K562 (cell line): ENCODE results near the gene RASSF1. TPM values are rescaled to one million over a fixed set of nuclear protein-coding genes. Genes with fewer than 3 reads are reported as not detected.

Source experiments
- ATAC-seq: fragments of 200-7000 bp; cut with Tn5 transposase; 3 replicates; pipeline ENCODE4 v1.9.1; 2020; ENCODE audit warnings: moderate library complexity
- BruUV-seq: library from RNA; stranded (reverse); fragments of 400-500 nt; replicated peaks from 2 replicates; lab custom pipeline; 2021; lab: Mats Ljungman, UMichigan
- CTCF ChIA-PET: fragments of 300-600 bp; formaldehyde crosslinking; extraction: SDS; loops from one replicate; lab custom pipeline; 2021; ENCODE audit warnings: low intra/inter-chr PET ratio; lab: Yijun Ruan, JAX
- POLR2A ChIA-PET: fragments of 300-600, 350-650 bp; sonication (Branson Sonifier 250); formaldehyde crosslinking; extraction: SDS; loops from one replicate; lab custom pipeline; 2021; ENCODE audit warnings: antibody characterized with exemption, inconsistent platforms; lab: Yijun Ruan, JAX
- DNase-seq, 4 experiments: peaks; one replicate each; pipeline versions ENCODE4 v3.0.0 to v3.0.0-alpha.2; 2011 to 2018; ENCODE audit warnings: low spot score in 3 of 4, mixed read lengths in 3 of 4; ENCODE audit errors: extremely low read depth in 1 of 4
- FAIRE-seq: peaks from 2 replicates; lab custom pipeline; 2011; peaks lifted over from hg19 to GRCh38; lab: Jason Lieb, UNC
- H2AFZ ChIP-seq: 2 replicates; pipeline ENCODE4 v1.6.0; 2011; ENCODE audit warnings: low read depth, low read length, control low read depth, inconsistent platforms
- H3K27ac ChIP-seq: fragments of 200-600 bp; 3 replicates; pipeline ENCODE4 v1.8.0; 2011; ENCODE audit warnings: low read depth, mild to moderate bottlenecking, control low read depth, inconsistent platforms, low read length, moderate library complexity, mixed read lengths; ENCODE audit errors: extremely low read depth
- H3K27me3 ChIP-seq, 2 experiments: fragments of 300-600 bp in 1 of 2; 2 replicates in 1 of 2; 3 replicates in 1 of 2; pipeline versions ENCODE4 v1.6.0 to v1.8.0; 2011; ENCODE audit warnings: inconsistent platforms in 2 of 2, low read length in 2 of 2, mild to moderate bottlenecking in 1 of 2, mixed read lengths in 1 of 2, moderate library complexity in 1 of 2; ENCODE audit not compliant: control insufficient read depth in 2 of 2, insufficient read depth in 2 of 2
- H3K36me3 ChIP-seq: fragments of 300-600 bp; 3 replicates; pipeline ENCODE4 v1.8.0; 2011; ENCODE audit warnings: mild to moderate bottlenecking, low read length, inconsistent platforms; ENCODE audit not compliant: control insufficient read depth, insufficient read depth
- H3K4me1 ChIP-seq, 2 experiments: fragments of 200-600 bp in 1 of 2; replicated peaks in 1 of 2; 2 replicates in 1 of 2; 3 replicates in 1 of 2; pipeline versions ENCODE4 v1.5.1 to v1.8.0; 2011; ENCODE audit warnings: inconsistent platforms in 2 of 2, low read length in 2 of 2, mild to moderate bottlenecking in 1 of 2, mixed read lengths in 1 of 2, moderate library complexity in 1 of 2; ENCODE audit not compliant: control insufficient read depth in 2 of 2, insufficient read depth in 2 of 2
- H3K4me2 ChIP-seq: 2 replicates; pipeline ENCODE4 v1.6.1; 2011; ENCODE audit warnings: low read length, control low read depth, inconsistent platforms, mixed read lengths; ENCODE audit not compliant: insufficient read depth
- H3K4me3 ChIP-seq: fragments of 200-600 bp; sonication (generic), shearing (Covaris generic); 2 replicates; pipeline ENCODE4 v1.5.1; 2016; ENCODE audit warnings: control low read depth, inconsistent platforms
- H3K79me2 ChIP-seq: fragments of 200-600 bp; 3 replicates; pipeline ENCODE4 v1.8.0; 2011; ENCODE audit warnings: low read length, inconsistent platforms; ENCODE audit not compliant: control insufficient read depth, insufficient read depth
- H3K9ac ChIP-seq, 2 experiments: 2 replicates each; pipeline versions ENCODE4 v1.6.0 to v1.6.1; 2011; ENCODE audit warnings: low read depth in 2 of 2, low read length in 2 of 2, control low read depth in 1 of 2, inconsistent platforms in 1 of 2, mild to moderate bottlenecking in 1 of 2, mixed read lengths in 1 of 2; ENCODE audit not compliant: insufficient read depth in 1 of 2
- H3K9me1 ChIP-seq: one replicate; pipeline ENCODE4 v1.6.0; 2011; ENCODE audit warnings: inconsistent platforms, mild to moderate bottlenecking, low read length, moderate library complexity; ENCODE audit not compliant: control insufficient read depth, insufficient read depth
- H3K9me3 ChIP-seq: replicated peaks from 2 replicates; pipeline ENCODE4 v1.5.1; 2011; ENCODE audit warnings: low read depth, low read length, inconsistent platforms; ENCODE audit not compliant: control insufficient read depth, insufficient read depth
- H4K20me1 ChIP-seq: replicated peaks from 2 replicates; pipeline ENCODE4 v1.6.1; 2011; ENCODE audit warnings: low read length, inconsistent platforms, mixed read lengths; ENCODE audit not compliant: control insufficient read depth, insufficient read depth
- CREM ChIP-seq: IDR thresholded peaks from 2 replicates; pipeline ENCODE4 v1.6.1; 2014; ENCODE audit warnings: antibody characterized with exemption, low read depth
- EP400 ChIP-seq: fragments of 450-650 bp; IDR thresholded peaks from 2 replicates; pipeline ENCODE4 v1.6.1; 2017; ENCODE audit warnings: antibody characterized with exemption, mild to moderate bottlenecking, moderate library complexity
- FIP1L1 ChIP-seq: fragments of 200-400 bp; formaldehyde crosslinking; IDR thresholded peaks from 2 replicates; pipeline ENCODE4 v1.6.1; 2018; ENCODE audit warnings: mild to moderate bottlenecking, low read depth, low read length; ENCODE audit not compliant: poor library complexity, severe bottlenecking
- MTA3 ChIP-seq: fragments of 450-650 bp; formaldehyde crosslinking; IDR thresholded peaks from 2 replicates; pipeline ENCODE4 v1.6.1; 2017; ENCODE audit warnings: mild to moderate bottlenecking, borderline replicate concordance
- MXI1 ChIP-seq: IDR thresholded peaks from 2 replicates; pipeline ENCODE4 v1.6.1; 2011; ENCODE audit warnings: low read depth, mild to moderate bottlenecking, improper control_type of control experiment, low read length
- MYC ChIP-seq, 2 experiments: fragments of 250-450 bp in 1 of 2; sonication (Bioruptor Pico) in 1 of 2; IDR thresholded peaks; 2 replicates each; pipeline versions ENCODE4 v1.5.1 to v1.6.1; 2012 to 2021; ENCODE audit warnings: low read depth in 2 of 2, borderline replicate concordance in 1 of 2, improper control_type of control experiment in 1 of 2, low read length in 1 of 2, mild to moderate bottlenecking in 1 of 2, moderate library complexity in 1 of 2
- NR2C2 ChIP-seq, 2 experiments: fragments of 200-800 bp in 1 of 2; sonication (Bioruptor generic) in 1 of 2; sonication (generic) in 1 of 2; formaldehyde crosslinking in 1 of 2; IDR thresholded peaks; 2 replicates each; pipeline versions ENCODE4 v1.6.1 to v1.8.0; 2016 to 2022; ENCODE audit warnings: mild to moderate bottlenecking in 1 of 2, missing compliant biosample characterization in 1 of 2, missing genetic modification characterization in 1 of 2, missing genetic modification reagents in 1 of 2
- NRF1 ChIP-seq, 2 experiments: fragments of 450-650 bp; IDR thresholded peaks in 1 of 2; conservative IDR thresholded peaks in 1 of 2; 2 replicates each; pipeline ENCODE4 v1.6.1; 2014; ENCODE audit warnings: mild to moderate bottlenecking in 2 of 2
- POLR3A ChIP-seq: IDR thresholded peaks from 2 replicates; pipeline ENCODE4 v1.6.1; 2011; ENCODE audit warnings: borderline replicate concordance, mild to moderate bottlenecking, moderate library complexity; ENCODE audit not compliant: insufficient read length, insufficient read depth; ENCODE audit errors: extremely low read depth
- PRMT5 ChIP-seq: sonication (generic); formaldehyde crosslinking; IDR thresholded peaks from 2 replicates; pipeline ENCODE4 v1.5.0; 2020; ENCODE audit warnings: missing genetic modification reagents
- SIN3A ChIP-seq, 2 experiments: fragments of 150-350 bp in 1 of 2; IDR thresholded peaks; 2 replicates each; pipeline ENCODE4 v1.6.1; 2011 to 2016; ENCODE audit warnings: borderline replicate concordance in 2 of 2, low read depth in 2 of 2, low read length in 2 of 2, mild to moderate bottlenecking in 2 of 2, moderate library complexity in 2 of 2; ENCODE audit not compliant: control insufficient read depth in 1 of 2
- THRAP3 ChIP-seq: fragments of 450-650 bp; IDR thresholded peaks from 2 replicates; pipeline ENCODE4 v1.6.1; 2016; ENCODE audit warnings: mild to moderate bottlenecking, inconsistent platforms, borderline replicate concordance
- WGBS: fragments of 100-300 bp; shearing (Covaris generic); methylation state at CpG from one replicate; pipeline ENCODE4 v1.1.6; 2016; ENCODE audit warnings: low coverage, mixed read lengths; ENCODE audit not compliant: insufficient coverage; ENCODE audit errors: missing lambda C conversion rate; 5-methylcytosine and 5-hydroxymethylcytosine counted together
- in situ Hi-C: fragments of 300-500 bp; cut with MboI; formaldehyde crosslinking; loops from 4 replicates; pipeline ENCODE4 v1.15.0; 2018; ENCODE audit warnings: inconsistent platforms, mixed read lengths
- intact Hi-C: fragments of 100-400 bp; cut with micrococcal nuclease; formaldehyde crosslinking; loops from 2 replicates; pipeline ENCODE4 v1.14.2; 2022
- polyA plus RNA-seq, 8 experiments: library from polyadenylated mRNA; depleted of rRNA in 4 of 8; stranded (reverse) in 5 of 8; unstranded in 3 of 8; fragments of >200 nt; fragmentation: Nextera tagmentation in 2 of 8; fragmentation: Illumina TruSeq in 1 of 8; extraction: Ambion mirVana in 2 of 8; extraction: Trizol in 1 of 8; gene quantifications; 2 replicates each; pipeline versions ENCODE4 v1.2.1 to v1.2.3, GENCODE V29; 2011 to 2014; ENCODE audit warnings: inconsistent platforms in 1 of 8, missing spikeins in 1 of 8
- total RNA-seq, 7 experiments: library from RNA; depleted of rRNA in 6 of 7; stranded (reverse); fragments of >200 nt in 6 of 7; fragmentation: Illumina TruSeq in 2 of 7; extraction: Trizol in 2 of 7; gene quantifications; 2 replicates each; pipeline versions ENCODE4 v1.2.1 to v1.2.3, GENCODE V29; 2011 to 2021; ENCODE audit warnings: low replicate concordance in 1 of 7
- TF ChIP-seq, protein P1 (sequence below), 2 experiments: IDR thresholded peaks; 2 replicates each; pipeline ENCODE4 v1.6.1; 2012; ENCODE audit warnings: improper control_type of control experiment in 2 of 2, low read depth in 2 of 2, low read length in 2 of 2, borderline replicate concordance in 1 of 2
- TF ChIP-seq, protein P2 (sequence below): sonication (generic); formaldehyde crosslinking; IDR thresholded peaks from 2 replicates; pipeline ENCODE4 v1.9.0; 2022; ENCODE audit warnings: mild to moderate bottlenecking, missing genetic modification reagents
- TF ChIP-seq, protein P3 (sequence below): conservative IDR thresholded peaks from 2 replicates; pipeline ENCODE4 v1.6.1; 2011; ENCODE audit warnings: low read depth, mild to moderate bottlenecking, low read length; ENCODE audit not compliant: control insufficient read depth

Gene RASSF1
- total and polyA plus RNA-seq, 9 of the 15 experiments (the other 6 are each of a cell fraction or from before 2014, with no cell fraction given), result 3.6 to 57.1 (median 24.6) TPM

DNA sequence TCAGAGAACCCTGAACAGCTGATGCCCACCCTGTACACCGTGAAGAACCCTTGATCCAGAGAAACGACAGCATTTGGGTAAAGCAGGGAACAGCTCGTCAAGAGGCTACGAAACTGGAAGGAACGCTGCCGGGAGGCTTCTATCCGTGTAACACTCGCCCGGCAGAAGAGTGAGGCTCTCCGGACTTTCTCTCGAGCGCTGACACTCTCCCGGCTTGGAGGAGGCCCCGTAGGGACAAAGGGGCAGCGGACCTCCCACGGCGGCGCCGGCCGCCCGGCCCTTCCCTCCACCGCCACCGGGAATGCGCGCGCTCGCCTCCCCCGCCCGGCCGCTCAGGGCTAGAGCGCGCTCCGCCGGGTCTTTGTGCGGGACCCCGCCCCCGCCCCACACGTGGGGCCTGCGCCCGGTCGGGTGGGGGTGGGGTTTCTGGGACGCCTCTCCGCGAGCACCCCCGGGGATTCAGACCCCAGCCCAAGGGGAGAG, 19.7 kb downstream of the RASSF1 start:
- peak overlapping the region; percentile 90 for H3K4me2 ChIP-seq
- H3K79me2 ChIP-seq, result peaks cover 22% of the 10 kb centered on the region
- intact Hi-C loops (no loop called here), in situ Hi-C loops (no loop called here)
- peaks cover 36 to 80% of the 10 kb centered on the region in 2 experiments for H3K4me1 ChIP-seq
- ATAC-seq, result peak; percentile 80
- H3K9me1 ChIP-seq, result no peaks in the 10 kb centered on the region
- H3K9me3 ChIP-seq, result no peaks in the 10 kb centered on the region
- peak; percentile 78 to 83 (median 80) for DNase-seq
- FAIRE-seq, result peak; percentile 11
- WGBS, result 0% methylated on average over 12 of the region's 45 CpGs
- H4K20me1 ChIP-seq, result no peaks in the 10 kb centered on the region
- CTCF ChIA-PET, result no interaction called here
- no peaks in the 10 kb centered on the region for H3K27me3 ChIP-seq
- peak overlapping the region; percentile 99 for H2AFZ ChIP-seq
- peak overlapping the region; percentile 81 for H3K4me3 ChIP-seq
- peaks cover 37% of the 10 kb centered on the region; the same call in 2 of the 3 replicates for H3K36me3 ChIP-seq
- H3K27ac ChIP-seq, result peak overlapping the region; percentile 100
- no TSS peak for BruUV-seq
- POLR2A ChIA-PET, result interaction anchor here (0.9 to 1.2 kb wide), 3 partner anchors 9 to 59 kb away, joined by 4 to 5 read pairs (median 4); partner anchors contain the start of gene HYAL1
- H3K9ac ChIP-seq, result peak overlapping the region; percentile 98
- TF ChIP-seq MXI1, result peak; percentile 81; the same call in 1 of the 2 replicates
- peak; percentile 70 to 73; a peak in 3 of 4 replicates for TF ChIP-seq NRF1 (conservative IDR thresholded peaks at IDR 0.05 in 1 of 2, IDR thresholded peaks at IDR 0.05 in 1 of 2)
- peak; percentile 37 for TF ChIP-seq FIP1L1
- TF ChIP-seq THRAP3, result no peak
- TF ChIP-seq PRMT5 (CRISPR knock-in tag), result no peak
- TF ChIP-seq CREM, result no peak
- 0 out of 2 replicates have a peak, but pooled peaks have one; percentile 34 for TF ChIP-seq MTA3
- TF ChIP-seq, protein P1, sequence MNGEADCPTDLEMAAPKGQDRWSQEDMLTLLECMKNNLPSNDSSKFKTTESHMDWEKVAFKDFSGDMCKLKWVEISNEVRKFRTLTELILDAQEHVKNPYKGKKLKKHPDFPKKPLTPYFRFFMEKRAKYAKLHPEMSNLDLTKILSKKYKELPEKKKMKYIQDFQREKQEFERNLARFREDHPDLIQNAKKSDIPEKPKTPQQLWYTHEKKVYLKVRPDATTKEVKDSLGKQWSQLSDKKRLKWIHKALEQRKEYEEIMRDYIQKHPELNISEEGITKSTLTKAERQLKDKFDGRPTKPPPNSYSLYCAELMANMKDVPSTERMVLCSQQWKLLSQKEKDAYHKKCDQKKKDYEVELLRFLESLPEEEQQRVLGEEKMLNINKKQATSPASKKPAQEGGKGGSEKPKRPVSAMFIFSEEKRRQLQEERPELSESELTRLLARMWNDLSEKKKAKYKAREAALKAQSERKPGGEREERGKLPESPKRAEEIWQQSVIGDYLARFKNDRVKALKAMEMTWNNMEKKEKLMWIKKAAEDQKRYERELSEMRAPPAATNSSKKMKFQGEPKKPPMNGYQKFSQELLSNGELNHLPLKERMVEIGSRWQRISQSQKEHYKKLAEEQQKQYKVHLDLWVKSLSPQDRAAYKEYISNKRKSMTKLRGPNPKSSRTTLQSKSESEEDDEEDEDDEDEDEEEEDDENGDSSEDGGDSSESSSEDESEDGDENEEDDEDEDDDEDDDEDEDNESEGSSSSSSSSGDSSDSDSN (IDR thresholded peaks at IDR 0.05; ENCODE audit: borderline replicate concordance in 1 of 2, low read depth in 2 of 2, low read length in 2 of 2), result peak in 1 of 2 experiments; percentile 66; a peak in 1 of 4 replicates
- TF ChIP-seq, protein P2, sequence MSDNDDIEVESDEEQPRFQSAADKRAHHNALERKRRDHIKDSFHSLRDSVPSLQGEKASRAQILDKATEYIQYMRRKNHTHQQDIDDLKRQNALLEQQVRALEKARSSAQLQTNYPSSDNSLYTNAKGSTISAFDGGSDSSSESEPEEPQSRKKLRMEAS (CRISPR knock-in tag), result peak; percentile 56; the same call in 1 of the 2 replicates
- peak; percentile 80 for TF ChIP-seq MYC (IDR thresholded peaks at IDR 0.05; ENCODE audit: low read depth, low read length)
- no peak for TF ChIP-seq MYC (CRISPR knock-in tag; IDR thresholded peaks at IDR 0.05; ENCODE audit: borderline replicate concordance, low read depth)
- TF ChIP-seq POLR3A, result no peak
- TF ChIP-seq EP400, result 0 out of 2 replicates have a peak, but pooled peaks have one; percentile 31
- TF ChIP-seq NR2C2 (CRISPR knock-in tag; IDR thresholded peaks at IDR 0.05), result no peak
- no peak for TF ChIP-seq NR2C2 (tag; IDR thresholded peaks at IDR 0.05)
- TF ChIP-seq SIN3A (IDR thresholded peaks at IDR 0.05; ENCODE audit: borderline replicate concordance in 2 of 2, control insufficient read depth in 1 of 2, low read depth in 2 of 2, low read length in 2 of 2), result peak in 1 of 2 experiments; percentile 51; a peak in 1 of 4 replicates
- TF ChIP-seq, protein P3, sequence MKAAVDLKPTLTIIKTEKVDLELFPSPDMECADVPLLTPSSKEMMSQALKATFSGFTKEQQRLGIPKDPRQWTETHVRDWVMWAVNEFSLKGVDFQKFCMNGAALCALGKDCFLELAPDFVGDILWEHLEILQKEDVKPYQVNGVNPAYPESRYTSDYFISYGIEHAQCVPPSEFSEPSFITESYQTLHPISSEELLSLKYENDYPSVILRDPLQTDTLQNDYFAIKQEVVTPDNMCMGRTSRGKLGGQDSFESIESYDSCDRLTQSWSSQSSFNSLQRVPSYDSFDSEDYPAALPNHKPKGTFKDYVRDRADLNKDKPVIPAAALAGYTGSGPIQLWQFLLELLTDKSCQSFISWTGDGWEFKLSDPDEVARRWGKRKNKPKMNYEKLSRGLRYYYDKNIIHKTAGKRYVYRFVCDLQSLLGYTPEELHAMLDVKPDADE, result peak; percentile 67; the same call in 1 of the 2 replicates
